ENCODE results near the gene CYLD.

CYLD gene

GRCh38 chr16:50812876-50813466 is 71.1 kb downstream of the CYLD start:
- no peak overlapping the region for H3K4me3 ChIP-seq (ENCODE audit: low read depth, low read length)
- H3K79me2 ChIP-seq, result no peaks in the 10 kb centered on the region
- no peak overlapping the region for H2AFZ ChIP-seq
- H3K9ac ChIP-seq, result no peak overlapping the region
- no peaks in the 10 kb centered on the region for H3K4me1 ChIP-seq
- no peaks in the 10 kb centered on the region for H3K27me3 ChIP-seq (ENCODE audit: control insufficient read depth, insufficient read depth, low read length)
- H3K9me3 ChIP-seq (ENCODE audit: control insufficient read depth, low read length), result no peaks in the 10 kb centered on the region
- TF ChIP-seq CTCF (IDR thresholded peaks at IDR 0.05), result no peak
- H3K4me2 ChIP-seq (ENCODE audit: low read length), result no peak overlapping the region
- no peak overlapping the region for H3K27ac ChIP-seq
- no peaks in the 10 kb centered on the region for H3K36me3 ChIP-seq (ENCODE audit: control insufficient read depth, insufficient read depth, low read length)

GRCh38 chr16:50814052-50814451 is 72.2 kb downstream of the CYLD start:
- Histone ChIP-seq H3K4me3 (ENCODE audit: low read depth, low read length) (no peak overlapping the region), H3K4me2 (ENCODE audit: low read length) (no peak overlapping the region), H3K79me2 (no peaks in the 10 kb centered on the region), H3K27ac (no peak overlapping the region), H3K36me3 (ENCODE audit: control insufficient read depth, insufficient read depth, low read length) (no peaks in the 10 kb centered on the region), H3K4me1 (no peaks in the 10 kb centered on the region), H3K27me3 (ENCODE audit: control insufficient read depth, insufficient read depth, low read length) (no peaks in the 10 kb centered on the region), H3K9ac (no peak overlapping the region), H3K9me3 (ENCODE audit: control insufficient read depth, low read length) (no peaks in the 10 kb centered on the region), H2AFZ (no peak overlapping the region)
- no peak for TF ChIP-seq CTCF (IDR thresholded peaks at IDR 0.05)

GRCh38 chr16:50814541-50814940 is 72.7 kb downstream of the CYLD start:
- H3K4me1 ChIP-seq, result no peaks in the 10 kb centered on the region
- H3K4me2 ChIP-seq (ENCODE audit: low read length), result no peak overlapping the region
- no peak overlapping the region for H3K9ac ChIP-seq
- no peaks in the 10 kb centered on the region for H3K36me3 ChIP-seq (ENCODE audit: control insufficient read depth, insufficient read depth, low read length)
- H3K27ac ChIP-seq, result no peak overlapping the region
- TF ChIP-seq CTCF (IDR thresholded peaks at IDR 0.05), result no peak
- H3K9me3 ChIP-seq (ENCODE audit: control insufficient read depth, low read length), result no peaks in the 10 kb centered on the region
- no peaks in the 10 kb centered on the region for H3K27me3 ChIP-seq (ENCODE audit: control insufficient read depth, insufficient read depth, low read length)
- H3K4me3 ChIP-seq (ENCODE audit: low read depth, low read length), result no peak overlapping the region
- H2AFZ ChIP-seq, result no peak overlapping the region
- no peaks in the 10 kb centered on the region for H3K79me2 ChIP-seq

GRCh38 chr16:50815382-50815781 is 73.5 kb downstream of the CYLD start:
- no peaks in the 10 kb centered on the region for H3K4me1 ChIP-seq
- H3K9ac ChIP-seq, result no peak overlapping the region
- H3K79me2 ChIP-seq, result no peaks in the 10 kb centered on the region
- no peak overlapping the region for H3K4me2 ChIP-seq (ENCODE audit: low read length)
- H2AFZ ChIP-seq, result no peak overlapping the region
- H3K4me3 ChIP-seq (ENCODE audit: low read depth, low read length), result no peak overlapping the region
- H3K27me3 ChIP-seq (ENCODE audit: control insufficient read depth, insufficient read depth, low read length), result no peaks in the 10 kb centered on the region
- no peaks in the 10 kb centered on the region for H3K36me3 ChIP-seq (ENCODE audit: control insufficient read depth, insufficient read depth, low read length)
- TF ChIP-seq CTCF (IDR thresholded peaks at IDR 0.05), result no peak
- no peaks in the 10 kb centered on the region for H3K9me3 ChIP-seq (ENCODE audit: control insufficient read depth, low read length)
- no peak overlapping the region for H3K27ac ChIP-seq

- no peak overlapping the region for H3K9ac ChIP-seq
- H3K4me1 ChIP-seq, result no peaks in the 10 kb centered on the region
- no peaks in the 10 kb centered on the region for H3K9me3 ChIP-seq (ENCODE audit: control insufficient read depth, low read length)
- no peak overlapping the region for H3K4me2 ChIP-seq (ENCODE audit: low read length)
- H2AFZ ChIP-seq, result no peak overlapping the region
- no peaks in the 10 kb centered on the region for H3K27me3 ChIP-seq (ENCODE audit: control insufficient read depth, insufficient read depth, low read length)
- no peaks in the 10 kb centered on the region for H3K79me2 ChIP-seq
- no peak overlapping the region for H3K27ac ChIP-seq
- no peak overlapping the region for H3K4me3 ChIP-seq (ENCODE audit: low read depth, low read length)
- H3K36me3 ChIP-seq (ENCODE audit: control insufficient read depth, insufficient read depth, low read length), result no peaks in the 10 kb centered on the region
- no peak for TF ChIP-seq CTCF (IDR thresholded peaks at IDR 0.05)
Measured at GRCh38 chr16:50816901-50817555, 75.1 kb downstream of the CYLD start.

Data from parathyroid adenoma (tissue), 2 donors.